ENCODE measurements around the gene PLCB4.

Gene PLCB4

DNA sequence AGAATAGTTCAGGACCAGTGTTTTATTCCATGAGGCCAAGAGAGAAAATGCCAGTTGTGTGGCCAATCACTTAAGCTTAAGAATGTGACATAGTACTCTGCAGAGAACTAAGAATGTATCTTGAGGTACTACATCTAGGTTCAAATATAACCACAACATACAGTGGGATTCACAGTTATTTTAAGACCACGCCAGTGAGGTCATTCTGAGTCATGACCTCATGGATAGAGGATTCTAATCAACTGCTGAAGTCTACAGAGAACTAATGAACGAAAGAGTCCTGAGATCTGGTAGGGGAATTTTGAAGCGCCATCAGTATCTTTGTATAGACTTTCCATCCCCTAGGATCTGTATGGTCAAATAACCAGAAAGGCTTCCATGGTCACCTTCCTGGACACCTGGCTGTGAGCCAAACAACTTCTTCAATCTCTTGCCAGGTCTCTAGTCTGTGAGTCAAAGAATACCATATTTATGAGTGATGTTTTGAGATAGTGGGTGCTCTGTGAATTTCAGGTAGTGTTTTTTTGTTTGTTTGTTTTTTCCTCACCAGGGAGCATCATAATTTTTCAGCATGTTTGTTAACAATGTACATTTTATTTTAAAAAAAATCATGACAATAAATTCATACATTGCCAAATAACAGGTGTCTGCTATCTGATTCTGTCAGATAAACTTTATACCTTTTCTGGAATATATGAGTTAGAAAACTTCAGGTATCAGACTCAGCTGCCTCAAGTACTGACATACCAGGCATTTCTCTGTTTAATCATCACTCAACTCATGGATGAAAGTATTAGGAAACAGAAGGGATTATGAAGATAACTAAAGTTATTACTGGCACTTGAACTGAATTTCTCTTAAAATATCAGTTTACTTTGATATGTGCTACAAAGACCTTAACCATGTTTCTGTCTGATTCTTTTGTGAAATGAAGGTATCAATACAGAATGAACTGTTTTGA lies 217.9 kb downstream of the PLCB4 start:
- no peak for DNase-seq

DNA sequence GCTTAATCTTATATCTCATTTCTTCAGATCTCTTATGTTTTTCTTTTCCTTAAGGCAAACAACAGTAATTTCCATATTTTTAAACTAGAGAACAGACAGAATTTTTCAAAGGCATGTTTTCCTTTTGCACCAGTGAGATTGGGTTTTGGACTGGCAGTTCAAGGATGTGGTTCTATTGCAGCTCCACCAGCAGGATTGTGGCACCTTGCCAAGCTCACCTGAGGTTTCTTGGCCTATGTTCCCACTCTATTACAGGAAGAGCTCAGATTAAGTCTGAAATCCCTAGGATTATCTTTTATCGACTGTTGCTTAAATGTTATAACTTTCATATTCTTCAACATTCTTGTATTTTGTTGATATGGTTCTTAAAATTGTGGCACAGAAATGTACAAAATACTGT lies 218.9 kb downstream of the PLCB4 start:
- DNase-seq, result no peak

DNA sequence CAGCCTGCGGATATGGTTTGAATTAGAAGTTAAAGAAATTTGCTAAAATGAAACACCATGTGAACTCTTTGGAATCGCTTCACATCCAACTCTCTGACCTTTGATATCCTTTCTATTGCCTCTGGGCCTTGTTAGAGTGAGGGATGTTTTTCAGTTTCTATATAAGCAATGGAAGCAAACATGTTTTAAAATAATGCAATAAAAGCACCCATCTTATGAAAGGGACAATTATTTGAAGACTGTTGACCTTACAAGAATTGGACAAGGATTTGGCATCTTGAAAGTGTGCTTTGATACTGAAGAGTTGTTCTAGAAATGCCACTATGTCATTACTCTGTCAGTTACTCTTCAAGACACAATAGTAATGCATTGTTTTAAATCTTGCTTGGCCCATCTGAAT lies 221.4 kb downstream of the PLCB4 start:
- no peak for DNase-seq

- DNase-seq, result no peak
These were observed 224.3 kb downstream of the PLCB4 start for GRCh38 chr20:9293145-9293544.

GRCh38 chr20:9294041-9294440 lies 225.2 kb downstream of the PLCB4 start:
- no peak for DNase-seq

- no peak for DNase-seq
These were observed 230.0 kb downstream of the PLCB4 start for GRCh38 chr20:9298906-9299305.

DNA sequence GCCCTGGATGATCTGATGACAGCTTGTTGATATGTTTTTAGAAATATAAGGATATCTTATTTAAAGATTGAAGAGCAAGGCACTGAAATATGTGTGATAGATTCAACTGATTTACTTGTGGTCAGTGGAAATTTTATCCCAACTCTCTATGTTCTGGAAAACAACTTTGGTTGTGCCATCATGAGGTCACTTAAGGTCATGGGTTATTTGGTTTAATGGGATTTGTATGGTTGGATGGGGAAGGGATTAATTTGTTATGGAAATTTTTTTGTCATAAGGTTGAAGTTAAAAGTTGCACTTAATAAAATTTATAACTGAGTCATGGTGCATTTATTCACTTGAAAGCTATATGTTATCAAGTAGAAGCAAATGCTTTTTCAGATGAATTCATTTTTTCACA lies 231.2 kb downstream of the PLCB4 start:
- DNase-seq, result no peak

- DNase-seq, result no peak
These were observed 231.6 kb downstream of the PLCB4 start for GRCh38 chr20:9300534-9300933.

- no peak for DNase-seq
These were observed 232.5 kb downstream of the PLCB4 start for GRCh38 chr20:9301129-9302090.

GRCh38 chr20:9302091-9302462 lies 233.2 kb downstream of the PLCB4 start:
- DNase-seq, result no peak

GRCh38 chr20:9306521-9306920 lies 237.6 kb downstream of the PLCB4 start:
- no peak for DNase-seq

DNA sequence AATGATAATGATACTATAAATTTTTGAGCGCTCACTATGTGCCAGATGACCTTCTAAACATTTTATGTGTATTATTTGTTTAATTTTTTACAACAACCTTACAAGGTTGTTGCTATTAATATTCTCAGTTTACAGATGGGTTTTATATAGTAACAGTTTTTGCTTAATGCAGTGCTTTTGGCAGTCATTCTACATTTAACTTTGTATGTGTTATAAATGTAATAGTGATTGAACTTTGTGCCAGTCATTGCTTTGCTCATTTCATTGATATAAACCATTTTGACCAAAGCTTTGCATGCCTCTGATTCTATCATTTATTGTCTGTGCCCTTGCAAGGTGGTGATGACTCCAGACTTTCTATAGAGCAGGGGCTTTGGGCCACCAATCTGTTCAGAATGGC lies 239.2 kb downstream of the PLCB4 start:
- DNase-seq, result no peak

GRCh38 chr20:9311132-9311531 lies 242.2 kb downstream of the PLCB4 start:
- no peak for DNase-seq

DNA sequence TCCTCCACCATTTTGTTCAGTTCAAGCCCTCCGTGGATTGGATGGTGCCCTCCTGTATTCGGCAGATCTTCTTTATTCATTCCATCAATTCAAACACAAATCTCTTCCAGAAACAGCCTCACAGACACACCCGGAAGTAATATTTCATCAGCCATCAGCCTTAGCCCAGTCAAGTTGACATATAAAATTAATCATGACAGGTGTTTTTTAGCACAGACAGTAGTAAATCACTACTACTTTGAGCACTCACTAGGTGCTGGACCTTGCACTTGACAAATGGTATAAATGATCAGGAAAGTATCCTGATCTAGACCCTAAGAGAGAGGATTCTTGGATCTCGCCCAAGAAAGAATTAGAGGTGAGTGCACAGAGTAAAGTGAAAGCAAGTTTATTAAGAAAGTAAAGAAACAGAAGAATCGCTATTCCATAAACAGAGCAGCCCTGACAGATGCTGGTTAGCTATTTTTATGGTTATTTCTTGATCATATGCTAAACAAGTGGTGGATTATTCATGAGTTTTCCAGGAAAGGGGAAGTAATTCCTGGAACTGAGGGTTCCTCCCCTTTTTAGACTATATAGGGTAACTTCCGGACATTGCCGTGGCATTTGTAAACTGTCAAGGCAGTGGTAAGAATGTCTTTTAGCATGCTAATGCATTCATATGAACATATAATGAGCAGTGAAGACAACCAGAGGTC lies 250.9 kb downstream of the PLCB4 start:
- peak; percentile 1 for DNase-seq

- DNase-seq, result no peak
These were observed 252.1 kb downstream of the PLCB4 start for GRCh38 chr20:9321007-9321406.

DNA sequence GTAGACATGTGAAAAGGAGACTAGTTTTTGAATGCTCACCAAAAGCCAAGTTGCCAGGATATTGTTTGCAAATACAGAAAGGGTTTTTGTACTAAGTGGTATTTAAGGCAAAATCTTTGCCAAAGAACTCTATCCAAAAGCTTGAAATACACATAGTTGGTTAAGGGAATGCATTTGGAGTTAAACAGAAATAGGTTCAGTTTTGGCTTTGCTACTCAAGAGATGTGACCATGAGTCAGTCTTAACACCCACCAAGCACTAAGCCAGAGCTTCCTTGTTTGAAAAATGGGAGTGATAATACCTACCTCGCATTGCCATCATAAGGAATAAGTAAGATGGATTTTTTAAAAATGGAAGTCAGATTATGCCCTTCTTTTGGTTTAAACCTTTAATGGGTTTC lies 253.8 kb downstream of the PLCB4 start:
- DNase-seq, result no peak

- DNase-seq, result no peak
These were observed 254.7 kb downstream of the PLCB4 start for GRCh38 chr20:9323622-9324021.

- DNase-seq, result no peak
These were observed 260.6 kb downstream of the PLCB4 start for GRCh38 chr20:9329355-9330101.

GRCh38 chr20:9330151-9330550 lies 261.3 kb downstream of the PLCB4 start:
- no peak for DNase-seq

GRCh38 chr20:9331707-9332435 lies 263.0 kb downstream of the PLCB4 start:
- DNase-seq, result no peak

- no peak for DNase-seq
These were observed 264.0 kb downstream of the PLCB4 start for GRCh38 chr20:9332791-9333479.

Data from CD4-positive, alpha-beta T cell treated with Interleukin-17A for 1 hour (primary cell).